H7 (cell line): ENCODE data around the gene TNFRSF21. TPM values are rescaled to one million over a fixed set of nuclear protein-coding genes. Genes with fewer than 3 reads are reported as not detected.
"Not testable (repeated sequence)": the region's sequence is repeated elsewhere in the genome, so short reads cannot be mapped to it uniquely, and the experiment has no call there.

Experiments used
- DNase-seq: peaks from one replicate; pipeline ENCODE4 v3.0.0; 2012
- H3K27me3 ChIP-seq: 2 replicates; pipeline ENCODE4 v1.6.0; 2011; ENCODE audit warnings: mild to moderate bottlenecking, low read length; ENCODE audit not compliant: control insufficient read depth, insufficient read depth
- H3K36me3 ChIP-seq: replicated peaks from 2 replicates; pipeline ENCODE4 v1.5.1; 2011; ENCODE audit warnings: low read length; ENCODE audit not compliant: control insufficient read depth, insufficient read depth
- H3K4me3 ChIP-seq: 2 replicates; pipeline ENCODE4 v1.5.1; 2011; ENCODE audit warnings: low read depth, mild to moderate bottlenecking, control low read depth, low read length, moderate library complexity; ENCODE audit not compliant: insufficient read depth
- total RNA-seq: library from RNA; depleted of rRNA; stranded (reverse); fragments of >200 nt; shearing (Covaris generic); gene quantifications from 2 replicates; pipeline ENCODE4 v1.2.3, GENCODE V29; 2014

Gene TNFRSF21
- total RNA-seq, 1 experiment from 2014 or later, result 50.8 TPM

- H3K27me3 ChIP-seq, result no peaks in the 10 kb centered on the region; the same call in 1 of the 2 replicates
- no peak for DNase-seq
Observed at GRCh38 chr6:47337519-47337918, 27.8 kb upstream of the TNFRSF21 start.

GRCh38 chr6:47336334-47336733 is 26.6 kb upstream of the TNFRSF21 start:
- Histone ChIP-seq H3K36me3 (no peaks in the 10 kb centered on the region), H3K4me3 (no peak overlapping the region), H3K27me3 (no peaks in the 10 kb centered on the region; the same call in 1 of the 2 replicates)
- no peak for DNase-seq

More at GRCh38 chr6:47337519-47337918, 27.8 kb upstream of the TNFRSF21 start:
- H3K4me3 ChIP-seq, result no peak overlapping the region
- no peaks in the 10 kb centered on the region for H3K36me3 ChIP-seq

DNA sequence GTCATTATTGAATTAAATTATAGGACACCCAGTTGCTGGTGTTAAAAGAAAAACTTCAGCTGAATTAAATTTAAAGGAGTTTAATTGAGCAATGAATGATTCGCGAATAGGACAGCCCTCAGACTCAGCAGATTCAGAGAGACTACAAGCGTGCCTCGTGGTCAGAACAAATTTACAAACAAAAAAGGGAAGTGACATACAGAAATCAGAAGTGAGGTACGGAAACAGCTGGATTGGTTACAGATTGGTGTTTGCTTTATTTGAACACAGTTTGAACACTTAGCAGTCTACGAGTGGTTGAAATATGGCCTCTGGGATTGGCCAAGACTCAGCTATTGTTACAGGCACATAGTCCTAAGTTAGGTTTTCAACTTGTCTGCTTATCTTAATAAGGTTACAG is 25.8 kb upstream of the TNFRSF21 start:
- H3K36me3 ChIP-seq, result no peaks in the 10 kb centered on the region
- no peak for DNase-seq
- no peak overlapping the region for H3K4me3 ChIP-seq
- H3K27me3 ChIP-seq, result no peaks in the 10 kb centered on the region; the same call in 1 of the 2 replicates

DNA sequence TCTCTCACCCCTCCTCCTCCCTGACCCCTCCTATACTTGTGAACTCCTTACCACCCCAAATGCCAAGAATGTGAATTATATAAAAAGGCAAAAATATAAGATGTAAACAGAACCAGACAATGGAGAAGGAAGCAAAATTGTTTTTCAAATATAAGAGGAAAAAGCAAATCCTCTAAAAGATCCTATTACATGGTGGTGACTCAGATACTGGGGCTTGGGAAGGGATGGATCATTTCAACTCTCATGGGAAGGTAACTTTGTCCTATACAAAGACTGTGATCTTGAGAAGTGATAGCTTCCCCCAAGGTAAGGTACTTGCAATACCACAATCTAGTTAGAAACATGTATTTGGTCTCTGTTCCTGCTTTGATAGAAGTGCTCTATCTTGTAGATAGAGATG is 24.6 kb upstream of the TNFRSF21 start:
- Histone ChIP-seq H3K27me3 (no peaks in the 10 kb centered on the region; the same call in 1 of the 2 replicates), H3K36me3 (no peaks in the 10 kb centered on the region), H3K4me3 (no peak overlapping the region)
- DNase-seq, result no peak

GRCh38 chr6:47328606-47329005 is 18.9 kb upstream of the TNFRSF21 start:
- H3K36me3 ChIP-seq, H3K4me3 ChIP-seq, DNase-seq, H3K27me3 ChIP-seq: not testable (repeated sequence)

DNA sequence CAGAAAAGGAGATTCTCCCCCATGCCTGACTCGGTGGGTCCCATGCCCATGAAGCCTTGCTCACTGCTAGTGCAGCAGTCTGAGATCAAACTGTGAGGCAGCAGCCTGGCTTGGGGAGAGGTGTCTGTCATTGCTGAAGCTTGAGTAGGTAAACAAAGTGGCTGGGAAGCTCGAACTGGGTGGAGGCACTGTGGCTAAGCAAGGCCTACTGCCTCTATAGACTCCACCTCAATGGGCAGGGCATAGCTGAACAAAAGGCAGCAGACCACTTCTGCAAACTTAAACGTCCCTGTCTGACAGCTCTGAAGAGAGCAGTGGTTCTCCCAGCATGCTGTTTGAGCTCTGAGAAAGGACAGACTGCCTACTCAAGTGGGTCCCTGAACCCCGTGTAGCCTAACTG is 18.4 kb upstream of the TNFRSF21 start:
- H3K27me3 ChIP-seq, DNase-seq, H3K4me3 ChIP-seq, H3K36me3 ChIP-seq: not testable (repeated sequence)

DNA sequence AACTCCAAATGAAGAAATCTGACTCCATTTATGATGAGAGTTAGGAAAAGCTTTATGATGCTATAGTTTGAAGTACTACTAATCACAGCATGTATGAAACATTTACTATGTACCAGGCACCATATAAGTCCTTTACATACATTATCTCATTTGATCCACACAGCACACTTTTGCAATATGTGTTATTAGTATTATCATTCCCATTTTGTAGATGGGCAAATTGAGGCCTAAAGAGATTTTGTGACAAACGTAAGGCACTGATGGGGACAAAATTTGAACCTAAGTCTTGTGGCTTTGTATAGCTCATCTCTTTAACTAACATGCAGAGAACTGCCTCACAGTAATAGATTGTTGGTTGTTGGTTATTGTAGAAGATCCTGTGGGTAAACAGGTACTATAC is 14.2 kb upstream of the TNFRSF21 start:
- H3K4me3 ChIP-seq, result no peak overlapping the region
- no peaks in the 10 kb centered on the region for H3K36me3 ChIP-seq
- no peaks in the 10 kb centered on the region for H3K27me3 ChIP-seq
- no peak for DNase-seq

DNA sequence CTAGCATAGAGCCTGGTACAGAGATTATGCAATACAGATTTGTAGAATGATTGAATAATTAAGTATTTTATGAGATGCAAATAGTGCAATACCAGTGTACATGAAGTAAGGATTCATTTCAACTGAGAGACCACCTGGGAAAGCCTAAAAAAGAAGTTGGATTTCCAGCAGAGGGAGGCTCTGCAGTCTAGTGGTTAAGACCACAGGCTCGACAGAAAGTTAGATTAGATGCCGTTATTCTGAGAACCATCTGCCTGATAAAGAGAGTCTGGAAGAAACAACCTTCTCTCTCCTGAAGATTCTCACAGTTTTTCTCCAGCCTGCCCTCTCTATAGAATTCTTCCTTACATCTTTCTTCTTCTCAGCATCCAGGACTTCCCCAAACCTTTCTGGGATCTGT is 13.6 kb upstream of the TNFRSF21 start:
- no peak overlapping the region for H3K4me3 ChIP-seq
- DNase-seq, result no peak
- no peaks in the 10 kb centered on the region for H3K36me3 ChIP-seq

GRCh38 chr6:47321577-47321976 is 11.9 kb upstream of the TNFRSF21 start:
- no peaks in the 10 kb centered on the region for H3K27me3 ChIP-seq
- H3K36me3 ChIP-seq, result no peaks in the 10 kb centered on the region
- H3K4me3 ChIP-seq, result no peak overlapping the region
- no peak for DNase-seq

More for the DNA sequence above, 13.6 kb upstream of the TNFRSF21 start:
- no peaks in the 10 kb centered on the region for H3K27me3 ChIP-seq

GRCh38 chr6:47319867-47320266 is 10.2 kb upstream of the TNFRSF21 start:
- H3K27me3 ChIP-seq, result no peaks in the 10 kb centered on the region
- no peak for DNase-seq
- no peak overlapping the region for H3K4me3 ChIP-seq
- no peaks in the 10 kb centered on the region for H3K36me3 ChIP-seq

GRCh38 chr6:47319382-47319781 is 9.7 kb upstream of the TNFRSF21 start:
- no peak for DNase-seq
- H3K36me3 ChIP-seq, result no peaks in the 10 kb centered on the region
- no peak overlapping the region for H3K4me3 ChIP-seq
- no peaks in the 10 kb centered on the region for H3K27me3 ChIP-seq

DNA sequence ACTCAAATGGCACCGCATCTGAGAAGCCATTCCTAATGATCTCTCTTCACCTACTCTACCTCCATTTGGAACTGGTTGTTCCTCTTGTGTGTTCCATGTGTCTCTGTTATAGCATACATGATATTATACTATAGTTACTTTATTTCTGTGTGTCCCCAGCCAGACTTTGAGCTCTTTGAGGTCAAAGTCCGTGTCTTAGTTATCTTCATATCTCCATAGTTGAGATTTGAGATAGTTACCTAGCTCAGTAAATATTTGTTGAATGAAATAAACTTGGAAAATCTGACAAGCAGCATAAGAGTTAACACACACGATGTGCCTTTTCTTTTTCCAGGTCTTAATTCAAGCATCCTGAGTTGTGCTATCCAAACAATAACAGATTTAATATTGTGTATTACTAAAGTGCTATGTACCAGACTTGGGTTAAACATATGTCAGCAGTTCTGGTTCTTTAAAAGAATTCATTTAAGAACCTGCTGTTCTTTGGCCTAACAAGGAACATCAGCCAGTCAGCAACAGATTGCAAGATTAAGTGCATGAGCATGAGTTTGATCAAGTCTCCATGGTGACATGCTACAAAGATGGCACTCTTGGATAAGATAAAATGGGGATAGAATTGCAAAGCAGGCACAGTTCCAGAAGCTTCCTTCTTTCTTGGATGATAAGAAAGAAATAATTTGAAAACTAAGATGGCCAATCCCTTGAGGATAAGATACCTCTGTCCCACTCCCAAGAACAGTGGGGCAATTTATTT is 8.7 kb upstream of the TNFRSF21 start:
- no peak for DNase-seq
- no peaks in the 10 kb centered on the region for H3K36me3 ChIP-seq
- no peaks in the 10 kb centered on the region for H3K27me3 ChIP-seq
- no peak overlapping the region for H3K4me3 ChIP-seq

DNA sequence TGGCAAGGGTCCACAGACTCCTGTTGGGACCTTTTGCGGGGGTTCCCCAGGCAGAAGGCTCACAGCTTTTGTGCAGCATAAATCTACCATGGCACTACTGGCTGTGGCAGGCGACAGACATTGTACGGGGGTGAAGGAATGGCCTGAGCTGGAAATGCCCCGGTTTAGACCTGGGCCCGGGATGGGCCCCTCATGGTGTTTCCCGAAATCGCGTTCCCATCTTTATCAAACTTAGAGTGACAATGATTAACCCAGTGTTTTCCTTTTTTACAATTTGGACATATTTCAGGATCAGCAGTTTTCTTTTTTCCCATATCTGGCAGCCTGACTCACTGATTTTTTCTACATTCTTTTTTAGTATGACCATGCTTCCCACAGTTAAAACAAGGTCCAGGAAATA is 5.5 kb upstream of the TNFRSF21 start:
- DNase-seq, H3K36me3 ChIP-seq, H3K4me3 ChIP-seq, H3K27me3 ChIP-seq: not testable (repeated sequence)

DNA sequence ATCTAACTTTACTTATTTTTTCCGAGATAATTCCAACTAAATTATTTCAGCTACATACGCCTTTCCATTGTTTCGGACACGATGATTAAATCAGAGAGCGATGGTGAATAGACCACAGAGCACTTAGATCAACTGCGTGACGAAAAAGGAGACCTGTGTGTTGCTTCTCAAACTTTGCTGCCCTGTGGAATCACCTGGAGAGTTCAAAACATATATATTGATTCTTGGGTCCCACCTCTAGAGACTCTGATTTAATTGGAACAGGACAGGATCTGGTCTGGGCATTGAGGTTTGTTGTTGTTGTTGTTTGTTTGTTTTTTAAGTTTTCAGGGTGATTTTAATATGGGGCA is 401 bp upstream of the TNFRSF21 start:
- no peaks in the 10 kb centered on the region for H3K27me3 ChIP-seq
- H3K36me3 ChIP-seq, result no peaks in the 10 kb centered on the region
- DNase-seq, result no peak
- no peak overlapping the region for H3K4me3 ChIP-seq

DNA sequence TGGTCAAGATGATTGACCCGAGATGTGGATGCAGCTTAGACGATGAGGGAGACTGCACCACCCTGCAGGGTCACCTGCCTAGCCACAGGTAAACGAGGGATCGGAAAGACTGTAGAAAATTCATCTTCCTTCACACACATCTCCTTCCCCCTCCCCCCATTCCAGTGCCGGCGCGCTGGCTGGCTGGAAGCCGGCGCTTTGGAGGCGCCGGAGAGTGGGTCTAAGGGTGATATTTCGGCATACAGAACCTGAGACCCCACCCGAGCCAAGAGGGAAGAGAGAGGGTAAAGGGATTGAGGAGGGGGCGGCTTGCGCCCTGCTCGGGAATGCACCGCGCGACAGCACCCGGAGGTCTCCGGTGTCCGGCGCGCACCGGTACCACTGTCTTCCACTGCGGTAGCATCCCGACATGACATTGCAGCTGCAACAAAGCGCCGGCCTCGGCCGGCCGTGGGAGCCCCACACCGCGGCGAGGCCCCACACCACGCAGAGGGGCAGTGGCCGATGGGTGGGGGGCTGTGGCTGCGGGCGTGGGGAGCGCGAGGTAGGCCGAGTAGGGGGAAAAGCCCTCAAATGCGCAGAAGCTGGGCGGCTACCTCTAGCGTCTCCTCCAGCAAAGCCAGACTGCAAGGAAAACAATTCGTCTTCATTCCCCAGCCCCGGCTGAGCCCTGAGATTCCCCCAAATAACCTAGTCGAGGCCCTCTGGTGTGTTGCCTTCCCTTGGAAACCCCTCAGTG is 984 bp downstream of the TNFRSF21 start:
- Histone ChIP-seq H3K27me3 (no peaks in the 10 kb centered on the region), H3K4me3 (peak overlapping the region; percentile 71), H3K36me3 (no peaks in the 10 kb centered on the region)
- DNase-seq, result peak; percentile 73
